GM23338 (cell line): ENCODE measurements around the gene SCYGR1. TPM values are rescaled to one million over a fixed set of nuclear protein-coding genes. Genes with fewer than 3 reads are reported as not detected.

Experiments
- ATAC-seq: fragments of 200-7000 bp; cut with Tn5 transposase; 3 replicates; pipeline ENCODE4 v1.9.1; 2020
- DNase-seq: peaks from one replicate; pipeline ENCODE4 v3.0.0-alpha.2; 2015; ENCODE audit warnings: low spot score
- H2AFZ ChIP-seq: fragments of 200-600 bp; sonication (generic); 2 replicates; pipeline ENCODE4 v1.8.0; 2016; ENCODE audit warnings: antibody characterized with exemption, mild to moderate bottlenecking, moderate library complexity
- H3F3A ChIP-seq: fragments of 200-600 bp; sonication (generic); replicated peaks from 2 replicates; pipeline ENCODE4 v1.8.0; 2017; ENCODE audit warnings: antibody characterized with exemption, mixed run types, low read depth
- H3K27ac ChIP-seq: fragments of 200-600 bp; sonication (generic); 2 replicates; pipeline ENCODE4 v1.6.1; 2016; ENCODE audit warnings: low read depth
- H3K27me3 ChIP-seq: fragments of 200-600 bp; sonication (generic); 2 replicates; pipeline ENCODE4 v1.8.0; 2016; ENCODE audit warnings: mild to moderate bottlenecking, mixed run types, moderate library complexity; ENCODE audit not compliant: insufficient read depth
- H3K36me3 ChIP-seq: fragments of 200-600 bp; sonication (generic); 2 replicates; pipeline ENCODE4 v1.8.0; 2016; ENCODE audit warnings: mild to moderate bottlenecking; ENCODE audit not compliant: insufficient read depth
- H3K4me1 ChIP-seq: fragments of 200-600 bp; sonication (generic); 2 replicates; pipeline ENCODE4 v1.8.0; 2016; ENCODE audit warnings: mild to moderate bottlenecking, moderate library complexity; ENCODE audit not compliant: insufficient read depth
- H3K4me2 ChIP-seq: fragments of 200-600 bp; sonication (generic); 2 replicates; pipeline ENCODE4 v1.7.1; 2017; ENCODE audit warnings: mixed run types
- H3K4me3 ChIP-seq: fragments of 200-600 bp; sonication (generic); 2 replicates; pipeline ENCODE4 v1.6.1; 2016; ENCODE audit warnings: mixed run types
- H3K79me2 ChIP-seq: fragments of 200-600 bp; sonication (generic); replicated peaks from 2 replicates; pipeline ENCODE4 v1.8.0; 2017; ENCODE audit warnings: mild to moderate bottlenecking; ENCODE audit not compliant: insufficient read depth
- H3K9me2 ChIP-seq: fragments of 200-600 bp; sonication (generic); 2 replicates; pipeline ENCODE4 v1.8.0; 2017; ENCODE audit not compliant: insufficient read depth
- H4K20me1 ChIP-seq: fragments of 200-600 bp; sonication (generic); replicated peaks from 2 replicates; pipeline ENCODE4 v1.8.0; 2017; ENCODE audit warnings: mild to moderate bottlenecking; ENCODE audit not compliant: insufficient read depth
- H3K27ac Mint-ChIP-seq: 2 replicates; pipeline ENCODE4 v1.8.0; 2020; ENCODE audit warnings: inconsistent platforms, mild to moderate bottlenecking, moderate library complexity, mixed read lengths
- H3K27me3 Mint-ChIP-seq: 3 replicates; pipeline ENCODE4 v1.8.0; 2022; ENCODE audit warnings: low read depth, mild to moderate bottlenecking, moderate library complexity, mixed read lengths, inconsistent platforms; ENCODE audit not compliant: insufficient read depth, poor library complexity
- H3K36me3 Mint-ChIP-seq: 3 replicates; pipeline ENCODE4 v1.8.0; 2021; ENCODE audit warnings: low read depth, mild to moderate bottlenecking, inconsistent platforms, moderate library complexity, mixed read lengths
- H3K4me1 Mint-ChIP-seq: 3 replicates; pipeline ENCODE4 v1.8.0; 2020; ENCODE audit warnings: mild to moderate bottlenecking, inconsistent platforms, mixed read lengths
- H3K4me3 Mint-ChIP-seq: 3 replicates; pipeline ENCODE4 v1.8.0; 2021; ENCODE audit warnings: moderate library complexity, mild to moderate bottlenecking, inconsistent platforms, mixed read lengths
- H3K9me3 Mint-ChIP-seq: 3 replicates; pipeline ENCODE4 v1.8.0; 2020; ENCODE audit warnings: moderate library complexity, mild to moderate bottlenecking, inconsistent platforms, mixed read lengths
- NANOG ChIP-seq: IDR thresholded peaks from 2 replicates; pipeline ENCODE4 v1.6.1; 2016; ENCODE audit warnings: antibody characterized with exemption, borderline replicate concordance
- POLR2AphosphoS5 ChIP-seq: IDR thresholded peaks from 2 replicates; pipeline ENCODE4 v1.6.1; 2016; ENCODE audit warnings: antibody characterized with exemption, low read depth
- STAT1 ChIP-seq: IDR thresholded peaks from one replicate; pipeline ENCODE4 v1.6.1; 2016; ENCODE audit warnings: antibody characterized with exemption; ENCODE audit not compliant: unreplicated experiment
- ZNF331 ChIP-seq: fragments of 250-450 bp; sonication (Bioruptor Pico); IDR thresholded peaks from 2 replicates; pipeline ENCODE4 v1.5.0; 2020; ENCODE audit warnings: low read depth, mild to moderate bottlenecking, moderate library complexity
- polyA plus RNA-seq: library from polyadenylated mRNA; unstranded; fragments of >200 nt; fragmentation: Nextera tagmentation; extraction: Ambion mirVana; gene quantifications from 2 replicates; pipeline ENCODE4 v1.2.1, GENCODE V29; 2016
- total RNA-seq: library from RNA; depleted of rRNA; stranded (reverse); fragments of >200 nt; shearing (Covaris generic); gene quantifications from 2 replicates; pipeline ENCODE4 v1.2.3, GENCODE V29; 2014
- TF ChIP-seq, protein P1 (sequence below): IDR thresholded peaks from one replicate; pipeline ENCODE4 v1.6.1; 2018; ENCODE audit warnings: antibody characterized with exemption; ENCODE audit not compliant: unreplicated experiment
- TF ChIP-seq, protein P2 (sequence below): fragments of 250-450 bp; sonication (Bioruptor Pico); IDR thresholded peaks from 2 replicates; pipeline ENCODE4 v1.5.0; 2020; ENCODE audit warnings: mild to moderate bottlenecking, moderate library complexity
- TF ChIP-seq, protein P3 (sequence below): IDR thresholded peaks from 2 replicates; pipeline ENCODE4 v1.6.1; 2016; ENCODE audit warnings: antibody characterized with exemption
- TF ChIP-seq, protein P4 (sequence below), 2 experiments: fragments of 200-600 bp in 1 of 2; sonication (generic) in 1 of 2; conservative IDR thresholded peaks; 2 replicates each; pipeline versions ENCODE4 v1.5.1 to v1.6.1; 2016 to 2017; ENCODE audit warnings: antibody characterized with exemption in 2 of 2, low read depth in 2 of 2, mild to moderate bottlenecking in 2 of 2, moderate library complexity in 1 of 2

The SCYGR1 gene
- total and polyA plus RNA-seq, 2 experiments from 2014 or later = not detected

DNA sequence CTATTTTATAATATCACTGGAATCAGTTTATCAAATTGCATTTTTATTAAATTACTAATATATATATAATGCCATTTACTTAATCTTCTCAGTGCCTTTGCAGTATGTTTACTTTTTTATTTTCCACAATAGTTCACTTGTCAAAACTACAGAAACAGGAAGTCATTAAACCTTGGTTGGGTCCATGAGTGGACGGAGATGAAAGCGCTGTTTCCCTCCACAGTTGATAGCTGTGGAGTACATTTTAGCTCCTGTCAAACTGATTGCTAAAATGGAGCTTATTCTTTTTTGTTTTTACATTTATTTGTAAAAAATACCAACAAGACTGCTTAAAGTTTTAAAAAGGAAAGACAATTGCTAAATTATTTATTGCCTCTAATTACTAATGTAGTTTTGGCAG is 43.5 kb downstream of the SCYGR1 start (continued):
- TF ChIP-seq, protein P1, sequence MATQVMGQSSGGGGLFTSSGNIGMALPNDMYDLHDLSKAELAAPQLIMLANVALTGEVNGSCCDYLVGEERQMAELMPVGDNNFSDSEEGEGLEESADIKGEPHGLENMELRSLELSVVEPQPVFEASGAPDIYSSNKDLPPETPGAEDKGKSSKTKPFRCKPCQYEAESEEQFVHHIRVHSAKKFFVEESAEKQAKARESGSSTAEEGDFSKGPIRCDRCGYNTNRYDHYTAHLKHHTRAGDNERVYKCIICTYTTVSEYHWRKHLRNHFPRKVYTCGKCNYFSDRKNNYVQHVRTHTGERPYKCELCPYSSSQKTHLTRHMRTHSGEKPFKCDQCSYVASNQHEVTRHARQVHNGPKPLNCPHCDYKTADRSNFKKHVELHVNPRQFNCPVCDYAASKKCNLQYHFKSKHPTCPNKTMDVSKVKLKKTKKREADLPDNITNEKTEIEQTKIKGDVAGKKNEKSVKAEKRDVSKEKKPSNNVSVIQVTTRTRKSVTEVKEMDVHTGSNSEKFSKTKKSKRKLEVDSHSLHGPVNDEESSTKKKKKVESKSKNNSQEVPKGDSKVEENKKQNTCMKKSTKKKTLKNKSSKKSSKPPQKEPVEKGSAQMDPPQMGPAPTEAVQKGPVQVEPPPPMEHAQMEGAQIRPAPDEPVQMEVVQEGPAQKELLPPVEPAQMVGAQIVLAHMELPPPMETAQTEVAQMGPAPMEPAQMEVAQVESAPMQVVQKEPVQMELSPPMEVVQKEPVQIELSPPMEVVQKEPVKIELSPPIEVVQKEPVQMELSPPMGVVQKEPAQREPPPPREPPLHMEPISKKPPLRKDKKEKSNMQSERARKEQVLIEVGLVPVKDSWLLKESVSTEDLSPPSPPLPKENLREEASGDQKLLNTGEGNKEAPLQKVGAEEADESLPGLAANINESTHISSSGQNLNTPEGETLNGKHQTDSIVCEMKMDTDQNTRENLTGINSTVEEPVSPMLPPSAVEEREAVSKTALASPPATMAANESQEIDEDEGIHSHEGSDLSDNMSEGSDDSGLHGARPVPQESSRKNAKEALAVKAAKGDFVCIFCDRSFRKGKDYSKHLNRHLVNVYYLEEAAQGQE = no peak
- TF ChIP-seq, protein P2, sequence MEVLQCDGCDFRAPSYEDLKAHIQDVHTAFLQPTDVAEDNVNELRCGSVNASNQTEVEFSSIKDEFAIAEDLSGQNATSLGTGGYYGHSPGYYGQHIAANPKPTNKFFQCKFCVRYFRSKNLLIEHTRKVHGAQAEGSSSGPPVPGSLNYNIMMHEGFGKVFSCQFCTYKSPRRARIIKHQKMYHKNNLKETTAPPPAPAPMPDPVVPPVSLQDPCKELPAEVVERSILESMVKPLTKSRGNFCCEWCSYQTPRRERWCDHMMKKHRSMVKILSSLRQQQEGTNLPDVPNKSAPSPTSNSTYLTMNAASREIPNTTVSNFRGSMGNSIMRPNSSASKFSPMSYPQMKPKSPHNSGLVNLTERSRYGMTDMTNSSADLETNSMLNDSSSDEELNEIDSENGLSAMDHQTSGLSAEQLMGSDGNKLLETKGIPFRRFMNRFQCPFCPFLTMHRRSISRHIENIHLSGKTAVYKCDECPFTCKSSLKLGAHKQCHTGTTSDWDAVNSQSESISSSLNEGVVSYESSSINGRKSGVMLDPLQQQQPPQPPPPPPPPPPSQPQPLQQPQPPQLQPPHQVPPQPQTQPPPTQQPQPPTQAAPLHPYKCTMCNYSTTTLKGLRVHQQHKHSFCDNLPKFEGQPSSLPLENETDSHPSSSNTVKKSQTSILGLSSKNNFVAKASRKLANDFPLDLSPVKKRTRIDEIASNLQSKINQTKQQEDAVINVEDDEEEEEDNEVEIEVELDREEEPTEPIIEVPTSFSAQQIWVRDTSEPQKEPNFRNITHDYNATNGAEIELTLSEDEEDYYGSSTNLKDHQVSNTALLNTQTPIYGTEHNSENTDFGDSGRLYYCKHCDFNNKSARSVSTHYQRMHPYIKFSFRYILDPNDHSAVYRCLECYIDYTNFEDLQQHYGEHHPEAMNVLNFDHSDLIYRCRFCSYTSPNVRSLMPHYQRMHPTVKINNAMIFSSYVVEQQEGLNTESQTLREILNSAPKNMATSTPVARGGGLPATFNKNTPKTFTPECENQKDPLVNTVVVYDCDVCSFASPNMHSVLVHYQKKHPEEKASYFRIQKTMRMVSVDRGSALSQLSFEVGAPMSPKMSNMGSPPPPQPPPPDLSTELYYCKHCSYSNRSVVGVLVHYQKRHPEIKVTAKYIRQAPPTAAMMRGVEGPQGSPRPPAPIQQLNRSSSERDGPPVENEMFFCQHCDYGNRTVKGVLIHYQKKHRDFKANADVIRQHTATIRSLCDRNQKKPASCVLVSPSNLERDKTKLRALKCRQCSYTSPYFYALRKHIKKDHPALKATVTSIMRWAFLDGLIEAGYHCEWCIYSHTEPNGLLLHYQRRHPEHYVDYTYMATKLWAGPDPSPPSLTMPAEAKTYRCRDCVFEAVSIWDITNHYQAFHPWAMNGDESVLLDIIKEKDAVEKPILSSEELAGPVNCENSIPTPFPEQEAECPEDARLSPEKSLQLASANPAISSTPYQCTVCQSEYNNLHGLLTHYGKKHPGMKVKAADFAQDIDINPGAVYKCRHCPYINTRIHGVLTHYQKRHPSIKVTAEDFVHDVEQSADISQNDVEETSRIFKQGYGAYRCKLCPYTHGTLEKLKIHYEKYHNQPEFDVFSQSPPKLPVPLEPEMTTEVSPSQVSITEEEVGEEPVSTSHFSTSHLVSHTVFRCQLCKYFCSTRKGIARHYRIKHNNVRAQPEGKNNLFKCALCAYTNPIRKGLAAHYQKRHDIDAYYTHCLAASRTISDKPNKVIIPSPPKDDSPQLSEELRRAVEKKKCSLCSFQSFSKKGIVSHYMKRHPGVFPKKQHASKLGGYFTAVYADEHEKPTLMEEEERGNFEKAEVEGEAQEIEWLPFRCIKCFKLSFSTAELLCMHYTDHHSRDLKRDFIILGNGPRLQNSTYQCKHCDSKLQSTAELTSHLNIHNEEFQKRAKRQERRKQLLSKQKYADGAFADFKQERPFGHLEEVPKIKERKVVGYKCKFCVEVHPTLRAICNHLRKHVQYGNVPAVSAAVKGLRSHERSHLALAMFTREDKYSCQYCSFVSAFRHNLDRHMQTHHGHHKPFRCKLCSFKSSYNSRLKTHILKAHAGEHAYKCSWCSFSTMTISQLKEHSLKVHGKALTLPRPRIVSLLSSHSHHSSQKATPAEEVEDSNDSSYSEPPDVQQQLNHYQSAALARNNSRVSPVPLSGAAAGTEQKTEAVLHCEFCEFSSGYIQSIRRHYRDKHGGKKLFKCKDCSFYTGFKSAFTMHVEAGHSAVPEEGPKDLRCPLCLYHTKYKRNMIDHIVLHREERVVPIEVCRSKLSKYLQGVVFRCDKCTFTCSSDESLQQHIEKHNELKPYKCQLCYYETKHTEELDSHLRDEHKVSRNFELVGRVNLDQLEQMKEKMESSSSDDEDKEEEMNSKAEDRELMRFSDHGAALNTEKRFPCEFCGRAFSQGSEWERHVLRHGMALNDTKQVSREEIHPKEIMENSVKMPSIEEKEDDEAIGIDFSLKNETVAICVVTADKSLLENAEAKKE = no peak
- no peak for TF ChIP-seq STAT1

DNA sequence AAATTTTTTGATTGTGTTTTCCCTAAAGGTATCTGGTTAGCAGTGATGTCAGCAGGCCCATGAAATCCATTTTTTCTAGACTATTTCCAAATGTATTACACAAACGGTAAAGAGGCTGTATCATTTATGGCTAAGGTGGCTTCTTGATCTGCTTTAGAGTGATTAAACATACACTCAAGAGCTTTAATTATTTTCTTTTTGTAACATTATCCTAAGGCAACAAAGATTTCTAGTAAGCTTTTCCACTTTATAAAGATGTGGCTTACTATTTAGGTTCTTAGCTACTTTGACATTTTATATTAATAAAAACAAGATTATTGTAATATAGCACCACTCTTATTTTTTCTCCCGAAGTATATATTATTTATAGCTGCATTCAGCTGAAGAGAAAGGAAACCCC is 46.2 kb downstream of the SCYGR1 start:
- DNase-seq = no peak
- no peaks in the 10 kb centered on the region for H3F3A ChIP-seq
- Mint-ChIP-seq H3K27ac (no peak overlapping the region), H3K9me3 (no peaks in the 10 kb centered on the region), H3K4me1 (no peaks in the 10 kb centered on the region), H3K27me3 (no peaks in the 10 kb centered on the region), H3K4me3 (no peak overlapping the region), H3K36me3 (peaks cover 8% of the 10 kb centered on the region; the same call in 1 of the 3 replicates)
- no peaks in the 10 kb centered on the region; the same call in 1 of the 2 replicates for H3K36me3 ChIP-seq
- no peak overlapping the region for H3K27ac ChIP-seq
- no peaks in the 10 kb centered on the region for H3K4me1 ChIP-seq
- no peak overlapping the region for H3K4me3 ChIP-seq
- no peak for ATAC-seq
- no peaks in the 10 kb centered on the region for H3K9me2 ChIP-seq
- H4K20me1 ChIP-seq = no peaks in the 10 kb centered on the region
- no peaks in the 10 kb centered on the region for H3K79me2 ChIP-seq
- no peak overlapping the region for H2AFZ ChIP-seq
- no peaks in the 10 kb centered on the region for H3K27me3 ChIP-seq
- H3K4me2 ChIP-seq = no peak overlapping the region
- TF ChIP-seq ZNF331 (CRISPR knock-in tag) (no peak), POLR2AphosphoS5 (no peak), STAT1 (no peak), NANOG (no peak)
- TF ChIP-seq, protein P3, sequence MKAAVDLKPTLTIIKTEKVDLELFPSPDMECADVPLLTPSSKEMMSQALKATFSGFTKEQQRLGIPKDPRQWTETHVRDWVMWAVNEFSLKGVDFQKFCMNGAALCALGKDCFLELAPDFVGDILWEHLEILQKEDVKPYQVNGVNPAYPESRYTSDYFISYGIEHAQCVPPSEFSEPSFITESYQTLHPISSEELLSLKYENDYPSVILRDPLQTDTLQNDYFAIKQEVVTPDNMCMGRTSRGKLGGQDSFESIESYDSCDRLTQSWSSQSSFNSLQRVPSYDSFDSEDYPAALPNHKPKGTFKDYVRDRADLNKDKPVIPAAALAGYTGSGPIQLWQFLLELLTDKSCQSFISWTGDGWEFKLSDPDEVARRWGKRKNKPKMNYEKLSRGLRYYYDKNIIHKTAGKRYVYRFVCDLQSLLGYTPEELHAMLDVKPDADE = no peak
- TF ChIP-seq, protein P4, sequence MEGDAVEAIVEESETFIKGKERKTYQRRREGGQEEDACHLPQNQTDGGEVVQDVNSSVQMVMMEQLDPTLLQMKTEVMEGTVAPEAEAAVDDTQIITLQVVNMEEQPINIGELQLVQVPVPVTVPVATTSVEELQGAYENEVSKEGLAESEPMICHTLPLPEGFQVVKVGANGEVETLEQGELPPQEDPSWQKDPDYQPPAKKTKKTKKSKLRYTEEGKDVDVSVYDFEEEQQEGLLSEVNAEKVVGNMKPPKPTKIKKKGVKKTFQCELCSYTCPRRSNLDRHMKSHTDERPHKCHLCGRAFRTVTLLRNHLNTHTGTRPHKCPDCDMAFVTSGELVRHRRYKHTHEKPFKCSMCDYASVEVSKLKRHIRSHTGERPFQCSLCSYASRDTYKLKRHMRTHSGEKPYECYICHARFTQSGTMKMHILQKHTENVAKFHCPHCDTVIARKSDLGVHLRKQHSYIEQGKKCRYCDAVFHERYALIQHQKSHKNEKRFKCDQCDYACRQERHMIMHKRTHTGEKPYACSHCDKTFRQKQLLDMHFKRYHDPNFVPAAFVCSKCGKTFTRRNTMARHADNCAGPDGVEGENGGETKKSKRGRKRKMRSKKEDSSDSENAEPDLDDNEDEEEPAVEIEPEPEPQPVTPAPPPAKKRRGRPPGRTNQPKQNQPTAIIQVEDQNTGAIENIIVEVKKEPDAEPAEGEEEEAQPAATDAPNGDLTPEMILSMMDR (conservative IDR thresholded peaks at IDR 0.05; ENCODE audit: low read depth in 2 of 2) = no peak
